ENCODE measurements around the gene ABCA5. TPM values are rescaled to one million over a fixed set of nuclear protein-coding genes. Genes with fewer than 3 reads are reported as not detected.

ABCA5 gene
- total RNA-seq, 1 donor, result 7.3 TPM

- DNase-seq (ENCODE audit: low read depth), result no peak
- no peak overlapping the region for H3K4me3 ChIP-seq (ENCODE audit: low read depth, low read length)
- TF ChIP-seq CTCF (IDR thresholded peaks at IDR 0.05; ENCODE audit: insufficient read depth, low read length), result no peak
These were observed 34.2 kb upstream of the ABCA5 start for GRCh38 chr17:69361156-69361555.

GRCh38 chr17:69358688-69359596, 32.0 kb upstream of the ABCA5 start:
- H3K4me3 ChIP-seq (ENCODE audit: low read depth, low read length), result no peak overlapping the region
- DNase-seq (ENCODE audit: low read depth), result no peak
- TF ChIP-seq CTCF (IDR thresholded peaks at IDR 0.05; ENCODE audit: insufficient read depth, low read length), result no peak

- no peak for DNase-seq (ENCODE audit: low read depth)
- no peak overlapping the region for H3K4me3 ChIP-seq (ENCODE audit: low read depth, low read length)
- TF ChIP-seq CTCF (IDR thresholded peaks at IDR 0.05; ENCODE audit: insufficient read depth, low read length), result no peak
These were observed 30.8 kb upstream of the ABCA5 start for GRCh38 chr17:69357701-69358100.

GRCh38 chr17:69356625-69357024, 29.7 kb upstream of the ABCA5 start:
- no peak for TF ChIP-seq CTCF (IDR thresholded peaks at IDR 0.05; ENCODE audit: insufficient read depth, low read length)
- no peak overlapping the region for H3K4me3 ChIP-seq (ENCODE audit: low read depth, low read length)
- no peak for DNase-seq (ENCODE audit: low read depth)

GRCh38 chr17:69350911-69351310, 24.0 kb upstream of the ABCA5 start:
- no peak for DNase-seq (ENCODE audit: low read depth)
- TF ChIP-seq CTCF (IDR thresholded peaks at IDR 0.05; ENCODE audit: insufficient read depth, low read length), result no peak
- no peak overlapping the region for H3K4me3 ChIP-seq (ENCODE audit: low read depth, low read length)

GRCh38 chr17:69348429-69348828, 21.5 kb upstream of the ABCA5 start:
- no peak for TF ChIP-seq CTCF (IDR thresholded peaks at IDR 0.05; ENCODE audit: insufficient read depth, low read length)
- no peak overlapping the region for H3K4me3 ChIP-seq (ENCODE audit: low read depth, low read length)
- no peak for DNase-seq (ENCODE audit: low read depth)

All from fibroblast of the aortic adventitia (primary cell).